HUES48 (cell line): ENCODE data around the gene LRRC46.

ENCODE experiments used
- H3K27ac ChIP-seq: one replicate; pipeline ENCODE4 v1.7.0; 2013; ENCODE audit warnings: low read depth, low read length, inconsistent platforms
- H3K27me3 ChIP-seq: 2 replicates; pipeline ENCODE4 v1.6.1; 2013; ENCODE audit warnings: mild to moderate bottlenecking, low read length; ENCODE audit not compliant: control insufficient read depth, insufficient read depth
- H3K36me3 ChIP-seq: 2 replicates; pipeline ENCODE4 v1.6.1; 2013; ENCODE audit warnings: low read length; ENCODE audit not compliant: control insufficient read depth, insufficient read depth
- H3K4me1 ChIP-seq: 2 replicates; pipeline ENCODE4 v1.6.1; 2013; ENCODE audit warnings: mild to moderate bottlenecking, low read length; ENCODE audit not compliant: control insufficient read depth, insufficient read depth
- H3K4me3 ChIP-seq: 2 replicates; pipeline ENCODE4 v1.5.1; 2013; ENCODE audit warnings: mild to moderate bottlenecking, low read depth, low read length
- H3K9ac ChIP-seq: 2 replicates; pipeline ENCODE4 v1.6.1; 2013; ENCODE audit warnings: mild to moderate bottlenecking, low read depth, low read length, moderate library complexity
- H3K9me3 ChIP-seq: 2 replicates; pipeline ENCODE4 v1.6.1; 2013; ENCODE audit warnings: low read length; ENCODE audit not compliant: control insufficient read depth, insufficient read depth

Gene LRRC46, protein sequence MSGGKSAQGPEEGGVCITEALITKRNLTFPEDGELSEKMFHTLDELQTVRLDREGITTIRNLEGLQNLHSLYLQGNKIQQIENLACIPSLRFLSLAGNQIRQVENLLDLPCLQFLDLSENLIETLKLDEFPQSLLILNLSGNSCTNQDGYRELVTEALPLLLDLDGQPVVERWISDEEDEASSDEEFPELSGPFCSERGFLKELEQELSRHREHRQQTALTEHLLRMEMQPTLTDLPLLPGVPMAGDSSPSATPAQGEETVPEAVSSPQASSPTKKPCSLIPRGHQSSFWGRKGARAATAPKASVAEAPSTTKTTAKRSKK

DNA sequence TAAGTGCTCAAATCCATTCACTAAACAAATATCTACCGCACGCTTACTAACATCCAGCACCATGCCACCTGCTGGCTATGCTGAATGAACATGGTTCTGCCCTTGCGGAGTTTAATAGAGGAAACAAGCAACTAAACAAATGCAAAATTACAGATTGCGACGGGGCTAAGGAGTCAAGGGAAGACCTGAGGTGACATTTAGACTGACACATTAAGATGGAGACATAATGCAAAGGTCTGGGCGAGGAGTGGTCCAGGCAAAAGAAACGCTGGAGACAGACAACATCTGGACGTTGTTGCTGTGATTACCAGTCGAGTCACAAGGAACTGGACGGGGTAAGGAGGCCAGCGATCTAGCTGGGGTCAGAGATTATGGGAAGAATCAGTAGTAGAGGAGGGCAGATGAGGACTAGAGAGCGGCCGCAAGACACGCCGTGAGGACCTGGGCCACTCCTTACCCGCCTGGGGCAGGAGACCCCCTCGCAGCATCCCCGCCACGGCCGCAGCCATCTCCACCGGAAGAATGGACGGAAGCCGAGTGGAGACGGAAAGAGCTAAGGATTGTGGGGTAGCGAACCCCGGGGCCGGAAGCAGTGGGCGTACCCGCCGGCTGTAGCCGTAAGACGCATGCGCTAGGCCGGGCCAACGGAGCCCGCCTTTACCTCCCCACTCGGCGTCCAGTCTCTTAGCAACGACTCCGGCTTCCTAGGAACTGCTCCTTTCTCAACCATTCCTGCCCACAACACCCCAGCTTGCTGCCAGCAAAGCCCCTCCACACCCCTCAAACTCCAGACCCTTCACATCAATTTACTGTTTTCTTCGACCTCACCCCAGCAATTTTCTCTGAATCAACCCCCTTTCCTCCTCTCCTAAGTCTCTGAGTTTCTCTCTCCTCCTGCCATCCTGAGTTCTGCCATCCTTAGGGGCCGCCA is at the start of gene LRRC46, which contains the start of gene MRPL10:
Gene LRRC46, plus strand, starts transcription at position 668 of the 931 bp plus-strand sequence. CDS start 320 bp downstream, outside the sequence.
Gene MRPL10, minus strand, starts transcription at position 539 of the 931 bp plus-strand sequence. Its CDS starts 30 bp downstream, at position 509.
- Histone ChIP-seq H3K4me1 (0 out of 2 replicates have a peak, but pooled peaks cover 5% of the 10 kb centered on the region), H3K36me3 (peaks cover 29% of the 10 kb centered on the region), H3K9me3 (no peaks in the 10 kb centered on the region), H3K4me3 (peak within 1 kb of the TSS; percentile 96), H3K9ac (peak within 1 kb of the TSS; percentile 67), H3K27me3 (no peaks in the 10 kb centered on the region), H3K27ac (peak within 1 kb of the TSS; percentile 84)

GRCh38 chr17:47785538-47786123 is 45.8 kb upstream of the LRRC46 start:
- peaks cover 33% of the 10 kb centered on the region for H3K27me3 ChIP-seq

DNA sequence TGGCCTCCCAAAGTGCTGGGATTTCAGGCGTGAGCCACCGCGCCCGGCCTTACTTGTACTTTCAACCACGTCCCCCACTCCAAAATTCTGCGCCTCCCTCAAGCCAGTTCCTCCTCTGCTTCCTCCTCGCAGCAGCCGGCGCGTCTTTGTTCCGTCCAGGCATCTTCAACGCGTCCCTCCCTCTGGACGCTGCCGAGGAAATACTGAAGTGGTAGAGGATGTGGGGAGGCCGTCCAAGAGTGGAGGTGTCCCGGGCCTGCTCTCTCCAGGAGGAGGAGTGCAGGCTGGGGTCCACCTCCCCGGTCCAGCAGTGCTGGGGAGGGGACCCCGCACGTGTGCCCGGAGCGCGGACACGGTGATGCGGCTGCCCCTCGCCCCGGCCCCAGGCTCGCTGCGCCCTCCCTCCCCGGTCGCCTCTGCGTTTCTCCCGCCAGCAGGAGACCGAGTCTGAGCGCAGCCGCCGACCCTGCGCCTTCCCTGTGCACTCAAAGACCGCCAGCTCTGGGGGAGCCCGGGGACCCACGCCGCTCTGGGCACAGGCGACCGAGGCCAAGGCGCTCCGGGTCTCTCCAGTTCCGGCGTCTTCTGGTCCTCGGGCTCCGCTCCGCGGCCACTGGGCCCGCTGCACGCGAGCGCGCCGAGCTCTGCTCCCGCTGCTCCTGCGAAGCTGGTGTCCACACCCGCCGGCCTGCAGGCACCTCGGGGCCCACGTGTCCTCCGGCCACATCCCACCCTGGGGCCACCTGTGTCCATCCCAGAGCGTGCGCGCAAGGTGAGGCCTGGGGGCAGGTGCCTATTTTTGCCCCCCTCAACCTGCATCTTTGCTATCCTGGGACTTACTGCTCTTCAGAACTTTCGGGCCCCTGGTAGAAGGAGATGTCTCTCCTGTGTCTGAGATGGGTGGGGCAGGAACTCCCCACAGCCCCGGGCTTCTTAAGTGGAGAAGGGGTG is 41.6 kb upstream of the LRRC46 start:
- Histone ChIP-seq H3K4me3 (peak overlapping the region; percentile 58), H3K9ac (no peak overlapping the region), H3K27me3 (peaks cover 60% of the 10 kb centered on the region), H3K27ac (no peak overlapping the region), H3K9me3 (no peaks in the 10 kb centered on the region), H3K36me3 (no peaks in the 10 kb centered on the region), H3K4me1 (no peaks in the 10 kb centered on the region)

More at GRCh38 chr17:47785538-47786123, 45.8 kb upstream of the LRRC46 start:
- Histone ChIP-seq H3K9ac (no peak overlapping the region), H3K9me3 (no peaks in the 10 kb centered on the region), H3K4me1 (no peaks in the 10 kb centered on the region), H3K27ac (no peak overlapping the region), H3K36me3 (no peaks in the 10 kb centered on the region), H3K4me3 (no peak overlapping the region)

DNA sequence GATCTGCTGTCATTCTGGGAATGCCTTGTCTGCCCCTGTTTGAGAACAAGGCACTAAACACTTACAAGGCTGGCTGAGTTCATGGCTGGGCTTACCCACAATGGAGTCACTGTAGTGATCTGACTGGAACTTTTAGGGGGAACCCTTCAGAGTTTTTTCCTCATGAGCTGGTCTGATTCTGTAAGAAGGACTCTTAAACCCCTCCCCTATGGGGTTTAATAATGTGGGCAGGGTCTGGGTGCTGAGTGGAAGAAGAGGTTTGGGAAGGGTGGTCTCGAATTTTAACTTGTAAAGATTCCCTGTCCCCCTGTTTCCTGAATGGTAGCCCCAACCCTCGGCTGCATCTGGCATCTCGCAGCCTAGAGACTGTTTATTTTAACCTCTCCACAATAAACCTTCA is 40.4 kb upstream of the LRRC46 start:
- Histone ChIP-seq H3K9me3 (no peaks in the 10 kb centered on the region), H3K4me3 (no peak overlapping the region), H3K9ac (no peak overlapping the region), H3K36me3 (no peaks in the 10 kb centered on the region), H3K27me3 (peaks cover 64% of the 10 kb centered on the region), H3K27ac (no peak overlapping the region), H3K4me1 (no peaks in the 10 kb centered on the region)

- H3K9me3 ChIP-seq = no peaks in the 10 kb centered on the region
- H3K9ac ChIP-seq = no peak overlapping the region
- no peaks in the 10 kb centered on the region for H3K4me1 ChIP-seq
- H3K4me3 ChIP-seq = no peak overlapping the region
- H3K27me3 ChIP-seq = peaks cover 64% of the 10 kb centered on the region
- H3K27ac ChIP-seq = no peak overlapping the region
- H3K36me3 ChIP-seq = no peaks in the 10 kb centered on the region
These were observed 39.0 kb upstream of the LRRC46 start for GRCh38 chr17:47792457-47792856.

GRCh38 chr17:47792979-47793378 is 38.5 kb upstream of the LRRC46 start:
- Histone ChIP-seq H3K27me3 (peaks cover 61% of the 10 kb centered on the region), H3K9ac (no peak overlapping the region), H3K36me3 (no peaks in the 10 kb centered on the region), H3K9me3 (no peaks in the 10 kb centered on the region), H3K4me3 (no peak overlapping the region), H3K4me1 (no peaks in the 10 kb centered on the region), H3K27ac (no peak overlapping the region)

DNA sequence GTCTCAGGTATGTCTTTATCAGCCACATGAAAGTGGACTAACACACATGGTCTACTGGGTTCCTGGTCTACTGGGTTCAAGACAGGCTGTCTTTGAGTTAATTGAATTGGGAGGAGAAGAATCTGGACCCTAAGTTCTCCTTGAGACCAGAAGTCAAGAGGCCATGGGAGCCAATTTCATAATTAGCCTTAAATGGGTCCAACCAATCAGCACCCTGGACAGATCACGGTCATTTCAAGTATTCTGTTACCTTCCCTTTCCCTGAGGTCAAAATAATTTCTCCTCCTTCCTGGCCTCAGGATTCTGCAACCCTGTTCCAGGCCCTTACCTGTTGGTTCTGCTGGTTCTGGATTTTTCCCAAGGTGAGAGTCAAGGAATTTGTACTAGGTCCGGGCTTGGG is 33.7 kb upstream of the LRRC46 start:
- Histone ChIP-seq H3K27me3 (peaks cover 15% of the 10 kb centered on the region), H3K36me3 (no peaks in the 10 kb centered on the region), H3K4me1 (no peaks in the 10 kb centered on the region), H3K9me3 (no peaks in the 10 kb centered on the region), H3K9ac (no peak overlapping the region), H3K27ac (no peak overlapping the region), H3K4me3 (no peak overlapping the region)

DNA sequence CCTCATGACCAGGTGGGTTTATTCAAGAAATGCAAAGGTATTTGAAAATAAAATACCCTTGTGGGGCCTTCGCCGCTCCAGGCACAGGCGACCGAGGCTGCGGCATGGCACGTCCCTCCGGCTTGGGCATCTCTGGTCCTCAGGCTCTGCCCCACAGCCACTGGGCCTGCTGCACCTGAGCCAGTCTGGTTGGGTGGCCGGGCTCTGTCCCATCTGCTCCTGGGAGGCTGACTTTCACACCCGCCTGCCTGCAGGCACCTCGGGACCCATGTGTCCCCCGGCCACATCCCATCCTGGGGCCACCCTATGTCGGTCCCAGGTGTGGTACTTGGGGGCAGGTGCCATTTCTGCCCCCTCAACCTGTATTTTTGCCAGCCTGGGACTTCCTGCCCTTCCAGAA is 30.8 kb upstream of the LRRC46 start:
- Histone ChIP-seq H3K27me3 (no peaks in the 10 kb centered on the region), H3K27ac (no peak overlapping the region), H3K4me1 (no peaks in the 10 kb centered on the region), H3K9ac (no peak overlapping the region), H3K9me3 (no peaks in the 10 kb centered on the region), H3K36me3 (no peaks in the 10 kb centered on the region), H3K4me3 (no peak overlapping the region)

DNA sequence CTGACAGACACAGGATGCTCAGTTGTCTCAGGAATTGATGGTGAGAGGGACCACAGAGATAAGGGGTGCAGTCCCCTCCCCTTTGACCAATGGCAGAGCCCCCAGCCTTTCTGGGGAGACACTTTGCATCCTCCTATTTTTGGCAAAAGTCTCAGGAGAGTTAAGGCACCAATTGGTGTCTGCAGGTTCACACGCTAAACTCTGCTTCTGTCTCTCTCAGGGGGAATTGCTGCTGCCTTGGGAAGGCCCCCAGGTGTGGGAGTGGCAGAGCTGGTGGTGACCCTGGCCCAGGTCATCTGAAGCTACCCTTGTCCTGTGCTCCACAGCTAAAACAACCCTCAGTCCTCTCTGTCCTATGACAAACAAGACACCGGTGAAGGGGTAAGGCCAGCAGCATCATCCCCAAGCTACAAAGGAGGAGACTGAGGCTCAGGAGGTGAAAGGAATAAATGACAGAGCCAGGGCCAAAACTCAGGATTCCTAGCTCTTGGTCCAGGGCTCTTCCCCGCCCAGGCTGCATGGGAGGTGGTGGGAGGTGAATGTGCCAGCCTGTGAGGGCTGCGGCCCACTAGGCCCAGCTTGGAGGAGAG is 30.2 kb upstream of the LRRC46 start:
- no peaks in the 10 kb centered on the region for H3K36me3 ChIP-seq
- no peaks in the 10 kb centered on the region for H3K9me3 ChIP-seq
- no peaks in the 10 kb centered on the region for H3K27me3 ChIP-seq
- H3K4me3 ChIP-seq = no peak overlapping the region
- no peaks in the 10 kb centered on the region for H3K4me1 ChIP-seq
- H3K9ac ChIP-seq = no peak overlapping the region
- H3K27ac ChIP-seq = no peak overlapping the region

DNA sequence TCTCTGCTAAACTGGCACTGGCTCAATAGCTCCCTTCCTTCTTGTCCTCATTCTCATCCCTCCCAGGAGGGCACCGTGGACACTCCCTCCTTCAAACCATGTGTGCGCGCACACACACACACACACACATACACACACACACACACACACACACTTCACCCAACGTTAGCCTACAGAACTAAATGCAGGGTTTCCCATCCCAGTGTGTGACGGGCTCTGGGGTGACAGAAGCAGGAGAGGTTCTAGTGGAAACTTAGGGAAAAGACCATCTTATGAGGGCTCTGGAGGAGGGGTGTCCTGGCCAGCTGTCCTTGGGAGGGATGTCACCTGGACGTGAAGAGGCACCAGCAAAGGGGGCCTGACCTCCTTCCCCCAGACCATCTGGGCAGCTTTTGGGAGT is 29.6 kb upstream of the LRRC46 start:
- no peaks in the 10 kb centered on the region for H3K27me3 ChIP-seq
- no peaks in the 10 kb centered on the region for H3K36me3 ChIP-seq
- H3K27ac ChIP-seq = no peak overlapping the region
- H3K9ac ChIP-seq = no peak overlapping the region
- H3K9me3 ChIP-seq = no peaks in the 10 kb centered on the region
- H3K4me1 ChIP-seq = no peaks in the 10 kb centered on the region
- no peak overlapping the region for H3K4me3 ChIP-seq
